GM21381 (cell line): ENCODE data around the gene SLC24A1.

ENCODE experiments used
- ATAC-seq: cut with Tn5 transposase; IDR thresholded peaks from one replicate; pipeline ENCODE4 v1.9.1; 2021; ENCODE audit warnings: mild to moderate bottlenecking, moderate library complexity; ENCODE audit not compliant: unreplicated experiment

Gene SLC24A1

GRCh38 chr15:65621638-65622037, at the start of gene SLC24A1:
TSS of gene SLC24A1 (plus strand) at chr15:65621938. CDS start at chr15:65624081, 2,143 bp downstream.
- ATAC-seq = no peak

- no peak for ATAC-seq
Observed at GRCh38 chr15:65571971-65572370, 49.8 kb upstream of the SLC24A1 start.

GRCh38 chr15:65576664-65577063, 45.1 kb upstream of the SLC24A1 start:
- ATAC-seq = no peak

GRCh38 chr15:65577129-65577996, 44.4 kb upstream of the SLC24A1 start:
- ATAC-seq = no peak

GRCh38 chr15:65578904-65579728, 42.6 kb upstream of the SLC24A1 start:
- no peak for ATAC-seq

- no peak for ATAC-seq
Observed at GRCh38 chr15:65579762-65580161, 42.0 kb upstream of the SLC24A1 start.

- no peak for ATAC-seq
Observed at GRCh38 chr15:65580287-65580686, 41.5 kb upstream of the SLC24A1 start.

GRCh38 chr15:65583701-65584100, 38.0 kb upstream of the SLC24A1 start:
- no peak for ATAC-seq

- no peak for ATAC-seq
Observed at GRCh38 chr15:65584241-65584640, 37.5 kb upstream of the SLC24A1 start.

GRCh38 chr15:65587094-65587493, 34.6 kb upstream of the SLC24A1 start:
- no peak for ATAC-seq

- ATAC-seq = no peak
Observed at GRCh38 chr15:65595960-65596359, 25.8 kb upstream of the SLC24A1 start.

- no peak for ATAC-seq
Observed at GRCh38 chr15:65598468-65598867, 23.3 kb upstream of the SLC24A1 start.

- no peak for ATAC-seq
Observed at GRCh38 chr15:65599677-65600076, 22.1 kb upstream of the SLC24A1 start.

- ATAC-seq = no peak
Observed at GRCh38 chr15:65603134-65603533, 18.6 kb upstream of the SLC24A1 start.

- ATAC-seq = no peak
Observed at GRCh38 chr15:65603559-65603958, 18.2 kb upstream of the SLC24A1 start.

GRCh38 chr15:65610871-65611718, 10.6 kb upstream of the SLC24A1 start, which contains the start of gene INTS14:
TSS of gene INTS14 (minus strand) at chr15:65611131. CDS start at chr15:65607380, 3,751 bp downstream.
- ATAC-seq = peak; percentile 96

- ATAC-seq = no peak
Observed at GRCh38 chr15:65611888-65612615, 9.7 kb upstream of the SLC24A1 start.

- ATAC-seq = no peak
Observed at GRCh38 chr15:65612616-65612946, 9.2 kb upstream of the SLC24A1 start.

- ATAC-seq = no peak
Observed at GRCh38 chr15:65612949-65613744, 8.6 kb upstream of the SLC24A1 start.
